GM10248 (cell line): ENCODE measurements around the gene CEP76.

ENCODE experiments used
- CTCF ChIA-PET: fragments of 300-600 bp; sonication (Branson Sonifier 250); formaldehyde crosslinking; extraction: SDS; loops from one replicate; lab custom pipeline; 2021; ENCODE audit warnings: antibody characterized with exemption; lab: Yijun Ruan, JAX
- POLR2A ChIA-PET: fragments of 350-650 bp; sonication (Branson Sonifier 250); formaldehyde crosslinking; extraction: SDS; loops from one replicate; lab custom pipeline; 2020; ENCODE audit warnings: antibody characterized with exemption; lab: Yijun Ruan, JAX
- DNase-seq: peaks from one replicate; pipeline ENCODE4 v3.0.0; 2012; ENCODE audit errors: extremely low spot score
- TF ChIP-seq, protein P1 (sequence below): IDR thresholded peaks from 2 replicates; pipeline ENCODE4 v1.5.1; 2012; ENCODE audit warnings: mild to moderate bottlenecking, low read depth; ENCODE audit errors: extremely low read depth, missing control alignments, control extremely low read depth

CEP76 gene

DNA sequence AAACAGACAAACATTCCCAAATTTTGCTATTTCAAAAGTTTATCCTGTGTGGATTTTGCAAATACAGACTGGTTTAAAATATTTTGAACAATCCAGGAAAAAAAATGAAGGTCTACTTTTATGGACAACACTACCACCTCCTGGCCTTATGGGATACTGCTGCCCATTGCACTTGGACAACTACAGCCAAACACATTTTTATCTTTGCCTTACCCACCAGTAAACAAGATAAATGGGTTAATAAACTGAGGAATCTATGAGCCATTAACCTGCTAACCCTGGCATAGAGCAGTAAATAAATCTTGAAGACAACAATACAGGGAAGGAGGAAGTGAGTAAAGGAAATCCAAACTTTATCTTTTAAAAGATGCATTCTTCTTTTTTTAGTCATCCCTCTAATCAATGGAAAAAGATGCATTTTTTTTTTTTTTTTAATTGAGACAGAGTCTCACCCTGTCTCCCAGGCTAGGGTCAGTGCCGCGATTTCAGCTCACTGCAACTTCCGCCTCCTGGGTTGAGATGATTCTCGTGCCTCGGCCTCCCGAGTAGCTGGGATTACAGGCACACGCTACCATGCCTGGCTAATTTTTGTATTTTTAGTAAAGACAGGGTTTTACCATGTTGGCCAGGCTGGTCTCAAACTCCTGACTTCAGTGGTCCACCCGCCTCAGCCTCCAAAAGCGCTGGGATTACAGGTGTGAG is 42.5 kb downstream of the CEP76 start:
- DNase-seq: peak; percentile 65
- POLR2A ChIA-PET: no interaction called here
- CTCF ChIA-PET: interaction anchor here (0.7 to 11.5 kb wide), 10 partner anchors 10 to 332 kb away, joined by 3 to 121 read pairs (median 5); partner anchors contain the start of gene AFG3L2
- TF ChIP-seq, protein P1, sequence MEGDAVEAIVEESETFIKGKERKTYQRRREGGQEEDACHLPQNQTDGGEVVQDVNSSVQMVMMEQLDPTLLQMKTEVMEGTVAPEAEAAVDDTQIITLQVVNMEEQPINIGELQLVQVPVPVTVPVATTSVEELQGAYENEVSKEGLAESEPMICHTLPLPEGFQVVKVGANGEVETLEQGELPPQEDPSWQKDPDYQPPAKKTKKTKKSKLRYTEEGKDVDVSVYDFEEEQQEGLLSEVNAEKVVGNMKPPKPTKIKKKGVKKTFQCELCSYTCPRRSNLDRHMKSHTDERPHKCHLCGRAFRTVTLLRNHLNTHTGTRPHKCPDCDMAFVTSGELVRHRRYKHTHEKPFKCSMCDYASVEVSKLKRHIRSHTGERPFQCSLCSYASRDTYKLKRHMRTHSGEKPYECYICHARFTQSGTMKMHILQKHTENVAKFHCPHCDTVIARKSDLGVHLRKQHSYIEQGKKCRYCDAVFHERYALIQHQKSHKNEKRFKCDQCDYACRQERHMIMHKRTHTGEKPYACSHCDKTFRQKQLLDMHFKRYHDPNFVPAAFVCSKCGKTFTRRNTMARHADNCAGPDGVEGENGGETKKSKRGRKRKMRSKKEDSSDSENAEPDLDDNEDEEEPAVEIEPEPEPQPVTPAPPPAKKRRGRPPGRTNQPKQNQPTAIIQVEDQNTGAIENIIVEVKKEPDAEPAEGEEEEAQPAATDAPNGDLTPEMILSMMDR: peak; percentile 76

DNA sequence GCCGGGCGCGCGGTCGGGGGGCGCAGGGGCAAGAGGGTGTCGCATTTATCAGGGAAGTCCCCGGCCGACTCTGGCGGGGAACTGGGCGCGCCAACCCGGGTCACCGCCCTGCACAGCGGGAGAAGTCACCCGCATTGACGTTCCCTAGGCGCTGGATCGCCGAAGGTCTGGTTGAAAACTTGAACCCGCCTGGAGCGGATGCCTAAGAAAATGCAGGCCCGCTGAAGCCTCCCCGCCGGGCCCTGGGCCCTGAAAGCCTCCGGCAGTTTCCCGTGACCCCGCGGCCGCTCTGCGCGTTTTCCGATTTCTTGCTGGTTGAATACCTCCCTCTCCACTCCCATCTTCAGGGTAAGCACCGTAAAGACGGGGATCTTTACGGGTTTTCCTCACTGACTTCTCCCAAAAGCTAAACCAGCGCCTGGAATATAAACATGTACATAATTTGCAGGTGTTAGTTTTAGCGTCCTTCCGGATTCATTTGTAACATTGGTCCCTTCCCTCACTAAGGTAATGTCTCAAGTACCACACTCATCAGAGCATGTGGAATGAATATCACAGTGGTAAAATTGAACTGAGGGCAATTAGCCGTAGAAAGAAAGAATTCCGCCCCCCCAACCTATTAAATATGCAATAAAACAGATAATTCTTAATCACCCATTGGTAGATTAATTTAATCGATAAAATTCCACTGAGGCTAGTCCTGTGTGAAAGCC is 43.9 kb downstream of the CEP76 start:
- TF ChIP-seq, protein P1: no peak
- CTCF ChIA-PET: interaction anchor here (0.8 to 11.5 kb wide), 10 partner anchors 15 to 331 kb away, joined by 3 to 121 read pairs (median 5); partner anchors contain the start of gene AFG3L2
- POLR2A ChIA-PET: no interaction called here
- DNase-seq: peak; percentile 45

DNA sequence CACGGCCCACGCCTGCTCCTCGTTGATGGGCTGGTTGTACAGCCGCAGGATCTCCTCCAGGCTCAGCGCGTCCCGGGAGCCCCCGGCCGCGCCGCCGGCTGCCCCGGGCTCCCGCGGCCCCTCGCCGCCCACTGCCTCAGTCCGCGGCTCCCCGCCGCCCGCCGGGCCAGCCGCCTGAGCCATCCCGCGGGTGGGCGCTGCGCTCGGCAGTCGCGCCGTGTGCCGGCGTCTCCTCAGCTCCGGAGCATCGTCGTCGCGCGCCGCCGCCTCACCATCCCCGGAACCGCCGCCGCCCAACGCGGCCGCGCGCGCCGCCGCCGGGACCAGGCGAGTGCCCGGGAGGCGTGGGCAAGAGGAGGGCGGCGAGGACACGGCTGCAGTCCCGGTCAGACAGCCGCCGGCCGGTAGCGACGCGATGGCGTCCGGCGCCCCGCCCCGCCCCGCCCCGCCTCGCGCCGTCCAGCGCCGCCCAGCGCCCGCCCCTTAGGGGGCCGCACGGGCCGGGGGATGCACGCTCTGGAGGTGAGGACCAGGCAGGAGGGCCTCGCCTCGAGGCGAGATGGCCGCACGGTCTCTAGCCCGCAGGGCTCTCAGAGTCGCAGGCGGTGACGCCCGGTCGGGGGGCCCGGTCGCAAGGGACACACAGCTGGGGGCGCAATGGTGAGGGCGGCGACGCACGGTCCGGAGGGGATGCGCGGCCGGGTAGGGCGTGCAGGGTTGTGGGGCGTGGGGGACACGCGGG is 44.7 kb downstream of the CEP76 start, which contains the start of gene SPIRE1:
TSS of gene SPIRE1 (minus strand) at position 424 of the 742 bp plus-strand sequence. CDS start at position 183, 241 bp downstream.
- ChIA-PET CTCF (interaction anchor here (1.5 to 11.5 kb wide), 3 partner anchors 14 to 280 kb away, joined by 7 to 121 read pairs (median 8); partner anchors contain the start of gene AFG3L2), POLR2A (no interaction called here)
- TF ChIP-seq, protein P1: no peak
- peak; percentile 78 for DNase-seq

DNA sequence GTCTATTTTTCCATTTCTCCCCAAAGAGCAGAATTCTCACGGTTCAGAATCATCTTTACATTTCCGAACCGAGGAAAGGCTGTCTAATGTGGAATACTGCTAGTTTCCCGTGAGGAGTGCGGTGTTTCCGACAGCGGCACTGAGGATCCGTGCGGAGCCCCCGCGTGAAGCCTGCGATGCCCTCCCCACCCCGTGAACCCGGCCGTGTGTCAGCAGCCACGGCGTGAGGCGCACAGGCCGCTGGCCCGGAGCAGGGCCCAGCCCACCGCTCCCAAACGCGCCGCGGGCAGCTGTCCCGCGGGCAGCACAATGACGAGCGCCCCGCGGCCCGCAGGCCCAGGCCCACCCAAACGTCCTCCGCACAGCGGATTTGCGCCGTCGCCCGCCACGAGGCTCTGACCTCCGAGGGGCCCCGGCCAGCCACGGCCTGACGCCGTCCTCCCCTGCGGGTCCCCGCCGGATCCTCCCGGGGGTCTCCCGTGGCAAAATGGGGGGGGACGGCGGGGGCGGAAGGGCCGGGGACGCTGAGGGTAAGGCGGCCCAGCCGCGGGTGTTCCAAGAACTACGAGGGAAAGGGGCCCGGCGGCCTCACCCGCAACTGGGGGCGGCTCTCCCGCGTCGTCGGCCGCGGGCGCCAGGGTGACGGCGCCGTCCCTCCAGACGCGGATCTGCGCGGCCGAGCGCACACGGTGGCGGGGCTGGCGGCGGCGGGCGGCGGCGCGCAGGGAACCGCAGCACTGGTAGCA is 45.4 kb downstream of the CEP76 start:
- ChIA-PET POLR2A (no interaction called here), CTCF (interaction anchor here (11.5 kb wide), 1 partner anchor 264 kb away, joined by 121 read pairs; no protein-coding TSS in a partner anchor)
- TF ChIP-seq, protein P1: no peak
- peak; percentile 46 for DNase-seq

DNA sequence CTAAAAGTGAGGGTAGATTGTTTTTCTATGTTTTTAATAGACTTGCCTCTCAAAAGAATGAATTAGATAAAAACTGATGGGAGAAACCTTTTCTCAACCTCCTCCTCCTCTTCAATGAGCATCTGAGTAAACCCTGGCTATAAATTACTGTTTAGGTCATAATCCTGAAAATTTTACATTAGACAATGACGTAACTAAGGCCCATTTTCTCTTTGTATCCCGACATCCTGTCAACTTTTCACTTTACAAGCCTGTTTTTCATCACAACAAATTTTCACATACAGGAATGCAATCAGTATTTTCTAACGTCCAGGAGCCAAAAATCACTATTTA is 46.0 kb downstream of the CEP76 start:
- DNase-seq: no peak
- POLR2A ChIA-PET: no interaction called here
- CTCF ChIA-PET: interaction anchor here (11.5 kb wide), 1 partner anchor 264 kb away, joined by 121 read pairs; no protein-coding TSS in a partner anchor
- TF ChIP-seq, protein P1: no peak
